ENCODE data around the gene TLE7. TPM values are rescaled to one million over a fixed set of nuclear protein-coding genes. Genes with fewer than 3 reads are reported as not detected.

Gene TLE7
- total RNA-seq, 1 donor from 2014 or later, result not detected

DNA sequence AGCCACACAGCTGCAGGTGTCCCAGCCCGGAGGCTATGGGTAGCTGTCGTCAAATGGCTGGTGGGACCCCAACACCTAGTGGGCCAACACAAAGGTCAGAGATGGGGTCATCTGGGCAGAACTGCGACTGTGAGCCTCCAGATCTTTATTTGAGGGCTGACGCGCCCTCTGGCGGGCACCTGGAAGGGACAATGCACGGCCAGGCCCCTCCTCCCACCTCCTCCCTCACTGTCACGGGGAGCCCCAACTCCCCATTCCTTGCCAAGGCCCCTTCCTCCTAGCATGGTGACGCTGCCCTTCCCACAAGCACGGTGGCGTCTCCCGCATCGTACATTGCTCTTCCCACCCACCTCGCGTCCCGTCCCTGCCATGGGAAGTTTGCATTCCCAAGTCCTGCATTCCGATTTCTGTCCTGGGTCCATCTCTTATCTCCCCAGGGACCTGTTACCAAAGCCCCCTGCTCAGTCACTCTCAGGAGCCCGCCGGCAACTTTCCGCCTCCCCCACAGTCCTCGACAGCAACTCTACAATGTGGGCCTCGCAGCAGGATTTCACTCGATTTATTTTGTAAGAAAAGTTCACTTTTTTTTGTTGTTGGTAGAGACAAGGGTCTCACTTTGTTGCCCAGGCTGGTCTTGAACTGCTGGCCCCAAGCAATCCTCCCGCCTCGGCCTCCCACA lies 1.0 kb downstream of the TLE7 start:
- peaks cover 24% of the 10 kb centered on the region for H3K9me3 Mint-ChIP-seq (ENCODE audit: low read depth)
- no peak for DNase-seq (ENCODE audit: low spot score)

DNA sequence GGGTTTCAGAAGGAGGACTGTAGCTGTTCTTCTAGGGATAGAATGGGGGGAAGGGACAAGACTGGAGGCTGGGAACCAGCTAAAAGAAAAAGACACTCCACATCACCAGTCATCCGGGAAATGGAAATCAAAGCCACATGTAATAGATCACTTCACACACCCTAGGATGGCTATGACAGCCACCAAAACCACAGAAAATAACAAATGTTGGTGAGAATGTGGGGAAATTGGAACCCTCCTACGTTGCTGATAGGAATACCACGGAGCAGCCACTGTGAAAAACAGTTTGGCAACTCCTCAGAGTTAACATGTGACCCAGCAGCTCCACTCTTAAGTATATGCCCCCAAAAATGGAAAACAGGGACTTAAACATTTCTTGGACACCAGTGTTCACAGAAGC lies 2.3 kb downstream of the TLE7 start:
- TF ChIP-seq, protein P1, sequence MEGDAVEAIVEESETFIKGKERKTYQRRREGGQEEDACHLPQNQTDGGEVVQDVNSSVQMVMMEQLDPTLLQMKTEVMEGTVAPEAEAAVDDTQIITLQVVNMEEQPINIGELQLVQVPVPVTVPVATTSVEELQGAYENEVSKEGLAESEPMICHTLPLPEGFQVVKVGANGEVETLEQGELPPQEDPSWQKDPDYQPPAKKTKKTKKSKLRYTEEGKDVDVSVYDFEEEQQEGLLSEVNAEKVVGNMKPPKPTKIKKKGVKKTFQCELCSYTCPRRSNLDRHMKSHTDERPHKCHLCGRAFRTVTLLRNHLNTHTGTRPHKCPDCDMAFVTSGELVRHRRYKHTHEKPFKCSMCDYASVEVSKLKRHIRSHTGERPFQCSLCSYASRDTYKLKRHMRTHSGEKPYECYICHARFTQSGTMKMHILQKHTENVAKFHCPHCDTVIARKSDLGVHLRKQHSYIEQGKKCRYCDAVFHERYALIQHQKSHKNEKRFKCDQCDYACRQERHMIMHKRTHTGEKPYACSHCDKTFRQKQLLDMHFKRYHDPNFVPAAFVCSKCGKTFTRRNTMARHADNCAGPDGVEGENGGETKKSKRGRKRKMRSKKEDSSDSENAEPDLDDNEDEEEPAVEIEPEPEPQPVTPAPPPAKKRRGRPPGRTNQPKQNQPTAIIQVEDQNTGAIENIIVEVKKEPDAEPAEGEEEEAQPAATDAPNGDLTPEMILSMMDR (IDR thresholded peaks at IDR 0.05), result no peak
- H3K36me3 Mint-ChIP-seq (ENCODE audit: low read depth), result no peaks in the 10 kb centered on the region

More for the DNA sequence above, 1.0 kb downstream of the TLE7 start:
- TF ChIP-seq, protein P1 (IDR thresholded peaks at IDR 0.05), result peak; percentile 40
- no peaks in the 10 kb centered on the region for H3K4me1 Mint-ChIP-seq (ENCODE audit: low read depth)
- H3K36me3 Mint-ChIP-seq (ENCODE audit: low read depth), result peaks cover under 1% of the 10 kb centered on the region
- peaks cover 3% of the 10 kb centered on the region for H3K27me3 Mint-ChIP-seq (ENCODE audit: low read depth)
- H3K27ac Mint-ChIP-seq (ENCODE audit: unreplicated experiment), result no peak overlapping the region
- H3K4me3 Mint-ChIP-seq (ENCODE audit: unreplicated experiment), result no peak overlapping the region

DNA sequence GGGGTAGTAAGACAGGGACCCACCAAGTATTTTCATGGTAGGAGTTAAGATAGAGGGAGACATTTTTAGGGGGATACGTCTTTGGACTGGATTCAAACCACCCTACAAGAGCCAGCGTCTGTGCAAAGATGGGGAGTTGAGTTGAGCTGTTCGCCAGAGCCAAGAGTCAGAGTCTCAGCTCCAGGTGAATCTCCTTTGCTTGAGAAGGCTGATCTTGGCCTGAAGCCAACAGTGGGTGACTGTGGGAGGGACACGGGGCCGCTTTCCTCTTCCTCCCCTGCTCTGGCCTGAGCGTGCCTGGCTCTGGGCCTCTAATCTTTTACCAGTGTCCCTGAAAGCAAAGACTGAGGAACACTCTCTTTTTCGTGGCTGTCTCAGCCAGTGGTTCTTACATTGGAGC lies 5.4 kb downstream of the TLE7 start:
- Mint-ChIP-seq H3K27me3 (ENCODE audit: low read depth) (peaks cover 3% of the 10 kb centered on the region), H3K4me1 (ENCODE audit: low read depth) (no peaks in the 10 kb centered on the region), H3K9me3 (ENCODE audit: low read depth) (no peaks in the 10 kb centered on the region), H3K36me3 (ENCODE audit: low read depth) (no peaks in the 10 kb centered on the region), H3K27ac (ENCODE audit: unreplicated experiment) (no peak overlapping the region), H3K4me3 (ENCODE audit: unreplicated experiment) (no peak overlapping the region)
- TF ChIP-seq, protein P1 (IDR thresholded peaks at IDR 0.05), result no peak
- DNase-seq (ENCODE audit: low spot score), result no peak

More for the DNA sequence above, 2.3 kb downstream of the TLE7 start:
- Mint-ChIP-seq H3K27ac (ENCODE audit: unreplicated experiment) (no peak overlapping the region), H3K4me3 (ENCODE audit: unreplicated experiment) (no peak overlapping the region), H3K4me1 (ENCODE audit: low read depth) (no peaks in the 10 kb centered on the region), H3K27me3 (ENCODE audit: low read depth) (peaks cover 3% of the 10 kb centered on the region), H3K9me3 (ENCODE audit: low read depth) (peaks cover 13% of the 10 kb centered on the region)
- no peak for DNase-seq (ENCODE audit: low spot score)

DNA sequence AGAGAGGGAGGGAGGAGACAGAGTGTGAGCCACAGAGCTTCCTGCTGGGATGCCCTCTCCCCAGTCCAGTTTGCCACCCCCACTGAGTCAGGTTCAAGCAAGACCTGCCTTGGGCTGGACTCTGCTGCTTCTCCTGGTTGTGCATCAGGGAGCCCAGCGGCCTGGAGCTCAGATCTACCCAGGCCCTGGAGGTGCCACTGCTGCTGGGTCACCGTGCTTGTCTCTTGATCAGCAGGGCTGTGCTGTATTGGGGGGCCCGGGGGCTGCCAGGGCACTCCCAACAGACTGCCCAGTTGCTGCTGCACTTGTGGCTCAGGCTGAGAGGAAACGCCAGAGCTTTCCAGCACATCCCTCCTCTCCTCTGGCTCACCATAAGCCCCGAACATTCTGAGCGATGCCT lies 8.9 kb downstream of the TLE7 start:
- no peaks in the 10 kb centered on the region for H3K4me1 Mint-ChIP-seq (ENCODE audit: low read depth)
- no peaks in the 10 kb centered on the region for H3K36me3 Mint-ChIP-seq (ENCODE audit: low read depth)
- TF ChIP-seq, protein P1 (IDR thresholded peaks at IDR 0.05), result no peak
- H3K27me3 Mint-ChIP-seq (ENCODE audit: low read depth), result peaks cover 3% of the 10 kb centered on the region
- no peak overlapping the region for H3K27ac Mint-ChIP-seq (ENCODE audit: unreplicated experiment)
- no peak for DNase-seq (ENCODE audit: low spot score)
- peaks cover 3% of the 10 kb centered on the region for H3K9me3 Mint-ChIP-seq (ENCODE audit: low read depth)
- no peak overlapping the region for H3K4me3 Mint-ChIP-seq (ENCODE audit: unreplicated experiment)

DNA sequence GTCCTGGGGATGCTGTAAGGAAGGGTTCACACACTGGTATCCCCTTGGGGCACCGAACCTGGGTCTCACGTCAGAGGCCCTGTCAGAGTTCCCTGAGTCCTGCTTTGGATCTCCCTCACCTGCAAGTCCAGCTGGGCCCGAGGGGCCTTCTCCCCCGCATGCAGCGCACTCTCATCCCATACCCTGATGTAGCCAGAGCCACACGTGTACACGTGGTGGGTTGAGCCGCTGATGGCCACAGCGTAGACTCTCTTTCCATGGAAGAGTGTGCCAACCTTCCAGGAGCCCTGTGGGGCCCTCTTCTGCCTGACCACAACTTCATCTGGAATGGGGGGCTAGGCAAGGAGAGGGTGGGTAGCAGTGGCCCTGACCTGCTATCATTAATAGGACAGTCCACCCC lies 9.9 kb downstream of the TLE7 start:
- Mint-ChIP-seq H3K9me3 (ENCODE audit: low read depth) (peaks cover 3% of the 10 kb centered on the region), H3K4me1 (ENCODE audit: low read depth) (peaks cover 3% of the 10 kb centered on the region), H3K27me3 (ENCODE audit: low read depth) (no peaks in the 10 kb centered on the region), H3K4me3 (ENCODE audit: unreplicated experiment) (no peak overlapping the region), H3K27ac (ENCODE audit: unreplicated experiment) (no peak overlapping the region), H3K36me3 (ENCODE audit: low read depth) (no peaks in the 10 kb centered on the region)
- TF ChIP-seq, protein P1 (IDR thresholded peaks at IDR 0.05), result no peak
- no peak for DNase-seq (ENCODE audit: low spot score)

Measured in chondrocyte (in vitro differentiated cells).